ENCODE measurements around the gene MTMR12.

- TF ChIP-seq, protein P1, sequence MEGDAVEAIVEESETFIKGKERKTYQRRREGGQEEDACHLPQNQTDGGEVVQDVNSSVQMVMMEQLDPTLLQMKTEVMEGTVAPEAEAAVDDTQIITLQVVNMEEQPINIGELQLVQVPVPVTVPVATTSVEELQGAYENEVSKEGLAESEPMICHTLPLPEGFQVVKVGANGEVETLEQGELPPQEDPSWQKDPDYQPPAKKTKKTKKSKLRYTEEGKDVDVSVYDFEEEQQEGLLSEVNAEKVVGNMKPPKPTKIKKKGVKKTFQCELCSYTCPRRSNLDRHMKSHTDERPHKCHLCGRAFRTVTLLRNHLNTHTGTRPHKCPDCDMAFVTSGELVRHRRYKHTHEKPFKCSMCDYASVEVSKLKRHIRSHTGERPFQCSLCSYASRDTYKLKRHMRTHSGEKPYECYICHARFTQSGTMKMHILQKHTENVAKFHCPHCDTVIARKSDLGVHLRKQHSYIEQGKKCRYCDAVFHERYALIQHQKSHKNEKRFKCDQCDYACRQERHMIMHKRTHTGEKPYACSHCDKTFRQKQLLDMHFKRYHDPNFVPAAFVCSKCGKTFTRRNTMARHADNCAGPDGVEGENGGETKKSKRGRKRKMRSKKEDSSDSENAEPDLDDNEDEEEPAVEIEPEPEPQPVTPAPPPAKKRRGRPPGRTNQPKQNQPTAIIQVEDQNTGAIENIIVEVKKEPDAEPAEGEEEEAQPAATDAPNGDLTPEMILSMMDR (conservative IDR thresholded peaks at IDR 0.05 in 1 of 2, IDR thresholded peaks at IDR 0.05 in 1 of 2; ENCODE audit: low read depth in 1 of 2, low read length in 2 of 2) = no peak
- no peak for TF ChIP-seq EZH2 (IDR thresholded peaks at IDR 0.05; ENCODE audit: low read length, missing control alignments)
Measured at GRCh38 chr5:32323741-32324140, 11.0 kb upstream of the MTMR12 start.

Data from fibroblast of lung (primary cell).